ENCODE measurements around the gene CNKSR3. TPM values are rescaled to one million over a fixed set of nuclear protein-coding genes. Genes with fewer than 3 reads are reported as not detected.

The CNKSR3 gene
- polyA plus RNA-seq, 4 donors: 57.4 to 61.0 (median 59.0) TPM

- DNase-seq (ENCODE audit: low read depth in 4 of 4, low spot score in 2 of 4): no peak
Observed at GRCh38 chr6:154458565-154459470, 51.7 kb downstream of the CNKSR3 start.

- no peak for DNase-seq (ENCODE audit: low read depth in 4 of 4, low spot score in 2 of 4)
Observed at GRCh38 chr6:154457881-154458284, 52.6 kb downstream of the CNKSR3 start.

GRCh38 chr6:154457046-154457713 is 53.3 kb downstream of the CNKSR3 start:
- DNase-seq (ENCODE audit: low read depth in 4 of 4, low spot score in 2 of 4): no peak

- DNase-seq (ENCODE audit: low read depth in 4 of 4, low spot score in 2 of 4): no peak
Observed at GRCh38 chr6:154453329-154453728, 57.2 kb downstream of the CNKSR3 start.

GRCh38 chr6:154450498-154450897 is 60.0 kb downstream of the CNKSR3 start:
- DNase-seq (ENCODE audit: low read depth in 4 of 4, low spot score in 2 of 4): no peak

GRCh38 chr6:154448448-154449096 is 61.9 kb downstream of the CNKSR3 start:
- peak in 1 of 4 donors; percentile 53 for DNase-seq (ENCODE audit: low read depth in 4 of 4, low spot score in 2 of 4)

GRCh38 chr6:154447954-154448353 is 62.5 kb downstream of the CNKSR3 start:
- peak in 2 of 4 donors; percentile 53 to 66 for DNase-seq (ENCODE audit: low read depth in 4 of 4, low spot score in 2 of 4)

GRCh38 chr6:154446984-154447383 is 63.5 kb downstream of the CNKSR3 start:
- no peak for DNase-seq (ENCODE audit: low read depth in 4 of 4, low spot score in 2 of 4)

GRCh38 chr6:154445417-154445816 is 65.1 kb downstream of the CNKSR3 start:
- DNase-seq (ENCODE audit: low read depth in 4 of 4, low spot score in 2 of 4): no peak

GRCh38 chr6:154441995-154442310 is 68.5 kb downstream of the CNKSR3 start:
- no peak for DNase-seq (ENCODE audit: low read depth in 4 of 4, low spot score in 2 of 4)

GRCh38 chr6:154440422-154441043 is 70.0 kb downstream of the CNKSR3 start:
- no peak for DNase-seq (ENCODE audit: low read depth in 4 of 4, low spot score in 2 of 4)

GRCh38 chr6:154440022-154440421 is 70.5 kb downstream of the CNKSR3 start:
- DNase-seq (ENCODE audit: low read depth in 4 of 4, low spot score in 2 of 4): no peak

- no peak for DNase-seq (ENCODE audit: low read depth in 4 of 4, low spot score in 2 of 4)
Observed at GRCh38 chr6:154438882-154439415, 71.5 kb downstream of the CNKSR3 start.

GRCh38 chr6:154435400-154435945 is 75.0 kb downstream of the CNKSR3 start:
- DNase-seq (ENCODE audit: low read depth in 4 of 4, low spot score in 2 of 4): no peak

- DNase-seq (ENCODE audit: low read depth in 4 of 4, low spot score in 2 of 4): no peak
Observed at GRCh38 chr6:154434662-154435061, 75.8 kb downstream of the CNKSR3 start.

GRCh38 chr6:154433477-154434241 is 76.8 kb downstream of the CNKSR3 start:
- no peak for DNase-seq (ENCODE audit: low read depth in 4 of 4, low spot score in 2 of 4)

- no peak for DNase-seq (ENCODE audit: low read depth in 4 of 4, low spot score in 2 of 4)
Observed at GRCh38 chr6:154432533-154433476, 77.7 kb downstream of the CNKSR3 start.

GRCh38 chr6:154430481-154430919 is 80.0 kb downstream of the CNKSR3 start:
- DNase-seq (ENCODE audit: low read depth in 4 of 4, low spot score in 2 of 4): no peak

- DNase-seq (ENCODE audit: low read depth in 4 of 4, low spot score in 2 of 4): no peak
Observed at GRCh38 chr6:154429711-154430110, 80.8 kb downstream of the CNKSR3 start.
